Parathyroid adenoma (tissue), 2 donors: Measurements from ENCODE around the gene ZNF609.
"Not testable (repeated sequence)": the region's sequence is repeated elsewhere in the genome, so short reads cannot be mapped to it uniquely, and the experiment has no call there.

Experiments used
- H2AFZ ChIP-seq: fragments of 300-600 bp; sonication (generic); one replicate; pipeline ENCODE4 v1.7.0; 2017; ENCODE audit warnings: antibody characterized with exemption, mild to moderate bottlenecking
- H3K27ac ChIP-seq: fragments of 300-600 bp; sonication (generic); one replicate; pipeline ENCODE4 v1.7.0; 2017
- H3K27me3 ChIP-seq: fragments of 300-600 bp; sonication (generic); one replicate; pipeline ENCODE4 v1.7.0; 2017; ENCODE audit warnings: low read length; ENCODE audit not compliant: control insufficient read depth, insufficient read depth
- H3K36me3 ChIP-seq: fragments of 300-600 bp; sonication (generic); one replicate; pipeline ENCODE4 v1.7.0; 2017; ENCODE audit warnings: low read length; ENCODE audit not compliant: control insufficient read depth, insufficient read depth
- H3K4me1 ChIP-seq: fragments of 300-600 bp; sonication (generic); one replicate; pipeline ENCODE4 v1.7.0; 2017; ENCODE audit warnings: control low read depth
- H3K4me2 ChIP-seq: fragments of 300-600 bp; sonication (generic); one replicate; pipeline ENCODE4 v1.7.0; 2017; ENCODE audit warnings: low read length
- H3K4me3 ChIP-seq: fragments of 300-600 bp; sonication (generic); one replicate; pipeline ENCODE4 v1.7.0; 2017; ENCODE audit warnings: low read depth, low read length
- H3K79me2 ChIP-seq: fragments of 300-600 bp; sonication (generic); one replicate; pipeline ENCODE4 v1.7.0; 2017; ENCODE audit warnings: control low read depth
- H3K9ac ChIP-seq: fragments of 300-600 bp; sonication (generic); one replicate; pipeline ENCODE4 v1.7.0; 2017; ENCODE audit warnings: mild to moderate bottlenecking
- H3K9me3 ChIP-seq: fragments of 300-600 bp; sonication (generic); one replicate; pipeline ENCODE4 v1.7.0; 2017; ENCODE audit warnings: low read length; ENCODE audit not compliant: control insufficient read depth
- TF ChIP-seq, protein P1 (sequence below): fragments of 300-600 bp; sonication (generic); IDR thresholded peaks from one replicate; pipeline ENCODE4 v1.7.0; 2017; ENCODE audit warnings: antibody characterized with exemption, mild to moderate bottlenecking
- donor health status: primary hyperparathyroidism.

The ZNF609 gene

DNA sequence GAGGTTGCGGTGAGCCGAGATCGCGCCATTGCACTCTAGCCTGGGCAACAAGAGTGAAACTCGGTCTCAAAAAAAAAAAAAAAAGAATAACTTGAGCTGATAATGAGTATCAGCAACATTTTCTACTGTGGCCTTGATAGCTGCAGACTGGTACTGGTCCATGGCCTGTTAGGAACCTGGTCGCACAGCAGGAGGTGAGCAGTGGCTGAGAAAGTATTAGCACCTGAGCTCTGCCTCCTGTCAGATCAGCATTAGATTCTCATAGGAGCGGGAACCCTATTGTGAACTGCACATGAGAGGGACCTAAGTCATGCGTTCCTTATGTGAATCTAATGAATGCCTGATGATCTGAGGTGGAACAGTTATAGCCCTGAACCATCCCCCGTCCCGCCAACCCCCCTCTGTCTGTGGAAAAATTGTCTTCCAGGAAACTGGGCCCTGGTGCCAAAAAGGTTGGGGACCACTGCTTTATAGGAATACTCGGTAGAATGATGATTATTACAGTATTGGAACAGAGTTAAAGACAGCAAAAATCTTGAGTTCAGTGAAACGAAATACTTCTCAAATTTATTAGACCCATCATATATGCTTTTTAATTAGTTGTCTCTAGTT is 126.0 kb downstream of the ZNF609 start:
- H3K4me3 ChIP-seq = no peak overlapping the region
- H3K4me1 ChIP-seq = peaks cover 11% of the 10 kb centered on the region
- no peaks in the 10 kb centered on the region for H3K9me3 ChIP-seq

GRCh38 chr15:64586984-64587383 is 126.6 kb downstream of the ZNF609 start:
- peaks cover 6% of the 10 kb centered on the region for H3K79me2 ChIP-seq
- no peaks in the 10 kb centered on the region for H3K9me3 ChIP-seq
- H3K27ac ChIP-seq = no peak overlapping the region
- no peak overlapping the region for H3K4me3 ChIP-seq
- no peak overlapping the region for H3K9ac ChIP-seq
- TF ChIP-seq, protein P1, sequence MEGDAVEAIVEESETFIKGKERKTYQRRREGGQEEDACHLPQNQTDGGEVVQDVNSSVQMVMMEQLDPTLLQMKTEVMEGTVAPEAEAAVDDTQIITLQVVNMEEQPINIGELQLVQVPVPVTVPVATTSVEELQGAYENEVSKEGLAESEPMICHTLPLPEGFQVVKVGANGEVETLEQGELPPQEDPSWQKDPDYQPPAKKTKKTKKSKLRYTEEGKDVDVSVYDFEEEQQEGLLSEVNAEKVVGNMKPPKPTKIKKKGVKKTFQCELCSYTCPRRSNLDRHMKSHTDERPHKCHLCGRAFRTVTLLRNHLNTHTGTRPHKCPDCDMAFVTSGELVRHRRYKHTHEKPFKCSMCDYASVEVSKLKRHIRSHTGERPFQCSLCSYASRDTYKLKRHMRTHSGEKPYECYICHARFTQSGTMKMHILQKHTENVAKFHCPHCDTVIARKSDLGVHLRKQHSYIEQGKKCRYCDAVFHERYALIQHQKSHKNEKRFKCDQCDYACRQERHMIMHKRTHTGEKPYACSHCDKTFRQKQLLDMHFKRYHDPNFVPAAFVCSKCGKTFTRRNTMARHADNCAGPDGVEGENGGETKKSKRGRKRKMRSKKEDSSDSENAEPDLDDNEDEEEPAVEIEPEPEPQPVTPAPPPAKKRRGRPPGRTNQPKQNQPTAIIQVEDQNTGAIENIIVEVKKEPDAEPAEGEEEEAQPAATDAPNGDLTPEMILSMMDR = no peak
- H3K36me3 ChIP-seq = no peaks in the 10 kb centered on the region
- H3K27me3 ChIP-seq = no peaks in the 10 kb centered on the region
- no peak overlapping the region for H3K4me2 ChIP-seq
- peaks cover 11% of the 10 kb centered on the region for H3K4me1 ChIP-seq
- H2AFZ ChIP-seq = no peak overlapping the region

More for the DNA sequence above, 126.0 kb downstream of the ZNF609 start:
- Histone ChIP-seq H3K27ac (no peak overlapping the region), H3K79me2 (peaks cover 6% of the 10 kb centered on the region), H3K36me3 (no peaks in the 10 kb centered on the region), H3K9ac (no peak overlapping the region), H3K4me2 (no peak overlapping the region), H3K27me3 (no peaks in the 10 kb centered on the region), H2AFZ (no peak overlapping the region)
- TF ChIP-seq, protein P1 = no peak

DNA sequence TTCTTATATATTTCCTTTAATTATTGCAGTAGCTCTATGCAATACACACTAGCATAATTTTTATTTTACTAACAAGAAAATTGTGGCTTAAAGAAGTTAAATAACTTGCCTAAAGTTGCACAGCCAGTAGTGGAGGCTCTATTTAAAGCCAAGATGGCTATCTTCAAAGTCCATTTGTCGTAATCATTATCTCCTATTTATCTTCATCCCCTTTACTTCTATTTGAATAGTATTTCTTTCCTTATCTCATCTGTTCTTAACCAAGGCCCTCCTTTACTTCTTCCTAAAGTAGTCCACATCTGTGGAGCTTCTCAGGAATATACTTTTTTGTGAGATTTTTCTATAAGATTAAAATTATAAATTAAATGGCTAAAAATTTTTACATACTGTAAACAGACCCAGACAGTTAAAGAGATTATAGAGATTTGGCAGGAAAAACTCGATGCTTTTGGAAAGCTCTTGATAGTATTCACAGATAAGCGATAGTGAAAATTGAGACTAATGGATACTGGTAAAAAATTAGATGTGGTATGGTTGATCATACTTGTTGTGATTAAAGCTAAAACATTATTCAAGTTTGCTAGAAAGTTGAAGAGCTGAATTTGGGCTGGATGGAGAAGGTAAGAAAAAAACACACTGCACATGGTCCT is 129.2 kb downstream of the ZNF609 start:
- no peaks in the 10 kb centered on the region for H3K27me3 ChIP-seq
- H3K36me3 ChIP-seq = no peaks in the 10 kb centered on the region
- H3K9me3 ChIP-seq = no peaks in the 10 kb centered on the region
- no peak overlapping the region for H3K9ac ChIP-seq
- no peak overlapping the region for H3K27ac ChIP-seq
- H3K4me3 ChIP-seq = no peak overlapping the region
- TF ChIP-seq, protein P1 = no peak
- no peak overlapping the region for H2AFZ ChIP-seq
- peaks cover 9% of the 10 kb centered on the region for H3K4me1 ChIP-seq
- peak overlapping the region; percentile 8 for H3K4me2 ChIP-seq
- H3K79me2 ChIP-seq = peaks cover 3% of the 10 kb centered on the region

DNA sequence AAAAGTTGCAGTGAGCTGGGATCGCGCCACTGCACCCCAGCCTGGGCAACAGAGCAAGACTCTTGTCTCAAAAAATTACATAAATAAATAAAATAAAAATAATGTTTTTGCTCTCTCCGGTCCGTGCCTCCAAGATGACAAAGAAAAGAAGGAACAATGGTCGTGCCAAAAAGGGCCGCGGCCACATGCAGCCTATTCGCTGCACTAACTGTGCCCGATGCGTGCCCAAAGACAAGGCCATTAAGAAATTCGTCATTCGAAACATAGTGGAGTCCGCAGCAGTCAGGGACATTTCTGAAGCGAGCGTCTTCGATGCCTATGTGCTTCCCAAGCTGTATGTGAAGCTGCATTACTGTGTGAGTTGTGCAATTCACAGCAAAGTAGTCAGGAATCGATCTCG is 132.5 kb downstream of the ZNF609 start:
- not testable (repeated sequence) for H3K9ac ChIP-seq, H3K27me3 ChIP-seq

GRCh38 chr15:64596701-64597476 is 136.5 kb downstream of the ZNF609 start:
- H3K27me3 ChIP-seq = no peaks in the 10 kb centered on the region
- peaks cover 4% of the 10 kb centered on the region for H3K79me2 ChIP-seq
- H3K4me2 ChIP-seq = peak overlapping the region; percentile 69
- H3K4me1 ChIP-seq = peaks cover 8% of the 10 kb centered on the region
- no peak overlapping the region for H3K9ac ChIP-seq
- H3K4me3 ChIP-seq = peak overlapping the region; percentile 22
- peak overlapping the region; percentile 89 for H3K27ac ChIP-seq
- H2AFZ ChIP-seq = peak overlapping the region; percentile 47
- TF ChIP-seq, protein P1 = no peak
- no peaks in the 10 kb centered on the region for H3K9me3 ChIP-seq
- no peaks in the 10 kb centered on the region for H3K36me3 ChIP-seq

More for the DNA sequence above, 132.5 kb downstream of the ZNF609 start:
- not testable (repeated sequence) for H3K79me2 ChIP-seq, H3K4me3 ChIP-seq, H2AFZ ChIP-seq, H3K36me3 ChIP-seq, H3K4me2 ChIP-seq, H3K9me3 ChIP-seq, H3K27ac ChIP-seq
- H3K4me1 ChIP-seq = peaks cover 15% of the 10 kb centered on the region
